IPS-NIHi11 (cell line): ENCODE results near the gene KRT17.

ENCODE experiments used
- DNase-seq: peaks from one replicate; pipeline ENCODE4 v3.0.0; 2012; ENCODE audit warnings: mixed read lengths, low spot score

The KRT17 gene

DNA sequence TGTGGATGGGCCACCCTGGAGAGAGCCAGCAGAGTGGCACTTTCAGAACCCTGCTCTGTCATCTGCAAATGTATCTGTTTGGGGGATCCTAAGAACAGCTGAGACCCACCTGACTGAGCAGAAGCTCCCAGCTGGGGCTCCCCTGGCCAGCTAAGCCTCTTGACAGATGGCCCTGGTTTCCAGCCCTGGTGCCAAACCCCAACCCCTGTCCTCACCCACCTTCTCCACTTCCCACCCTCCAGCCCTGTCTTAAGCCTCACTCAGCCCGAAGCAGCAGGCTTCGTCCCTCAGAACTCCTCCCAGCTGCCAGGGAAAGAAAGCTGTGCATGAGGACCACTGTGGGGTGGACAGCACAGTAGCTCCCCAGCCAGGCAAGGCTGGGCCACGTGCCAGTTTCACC lies 49.0 kb downstream of the KRT17 start:
- no peak for DNase-seq

DNA sequence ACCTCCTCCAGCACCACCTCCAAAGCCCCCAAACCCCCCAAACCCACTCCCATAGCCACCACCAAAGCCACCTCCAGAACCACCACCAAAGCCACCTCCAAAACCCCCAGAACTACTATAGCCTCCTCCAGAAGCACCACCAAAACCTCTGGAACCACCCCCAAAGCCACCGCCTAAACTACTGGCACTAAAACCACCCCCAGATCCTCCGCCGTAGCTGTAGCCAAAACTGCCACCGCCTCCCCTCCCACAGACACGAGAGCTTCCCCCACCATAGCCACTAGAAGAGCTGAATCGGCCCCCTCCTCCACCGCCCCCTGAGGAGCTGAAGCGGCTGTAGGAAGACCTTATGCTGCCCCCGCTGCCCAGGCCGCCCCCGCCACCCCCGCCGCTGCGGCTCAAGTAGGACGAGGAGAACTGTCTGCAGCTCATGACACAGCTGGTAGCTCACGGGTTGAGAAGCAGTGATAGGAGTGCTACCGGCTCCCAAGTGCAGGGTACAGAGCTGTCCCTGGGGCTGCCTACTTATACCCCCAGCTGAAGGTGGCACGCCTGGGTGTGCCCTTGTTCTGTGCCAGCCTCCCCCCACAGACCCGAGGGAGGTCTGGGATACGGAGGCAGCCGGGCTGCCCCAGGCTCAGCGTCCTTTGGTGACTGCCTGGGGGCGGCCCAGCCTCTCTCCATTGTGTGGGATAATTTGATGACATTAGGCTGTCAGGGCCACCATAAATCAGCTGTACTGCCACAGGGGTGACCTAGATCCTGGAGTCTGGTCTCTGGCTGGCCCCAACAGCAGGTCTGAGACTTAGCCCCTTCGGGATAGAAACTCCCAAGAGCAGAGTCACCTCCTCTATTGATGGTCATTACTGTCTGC lies 52.6 kb downstream of the KRT17 start, which contains the start of gene KRT9:
Gene KRT9, minus strand, starts transcription at position 499 of the 874 bp plus-strand sequence. Its CDS starts 67 bp downstream, at position 432.
- no peak for DNase-seq
